GM21786 (cell line): Measurements from ENCODE around the gene CACNG6.

ENCODE experiments used
- ATAC-seq: cut with Tn5 transposase; IDR thresholded peaks from one replicate; pipeline ENCODE4 v1.9.1; 2021; ENCODE audit not compliant: unreplicated experiment

The CACNG6 gene

DNA sequence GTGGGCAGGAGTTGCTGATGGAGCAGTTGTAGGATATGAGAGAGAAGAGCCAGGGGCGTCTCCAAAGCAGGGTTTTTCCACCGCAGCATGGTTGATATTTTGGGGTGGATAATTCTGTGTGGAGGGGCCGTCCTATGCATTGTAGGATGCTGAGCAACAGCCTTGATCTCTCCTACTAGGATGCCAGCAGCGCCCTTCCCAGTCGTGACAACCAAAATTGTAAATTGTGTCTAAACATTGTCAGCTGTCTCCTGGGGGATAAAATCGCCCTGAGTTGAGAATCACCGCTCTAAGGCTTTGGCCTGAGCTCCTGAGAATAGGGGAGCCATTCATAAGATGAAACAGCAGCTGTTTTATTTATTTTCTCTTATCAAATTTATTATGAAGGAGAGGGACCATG is 24.5 kb upstream of the CACNG6 start:
- no peak for ATAC-seq

DNA sequence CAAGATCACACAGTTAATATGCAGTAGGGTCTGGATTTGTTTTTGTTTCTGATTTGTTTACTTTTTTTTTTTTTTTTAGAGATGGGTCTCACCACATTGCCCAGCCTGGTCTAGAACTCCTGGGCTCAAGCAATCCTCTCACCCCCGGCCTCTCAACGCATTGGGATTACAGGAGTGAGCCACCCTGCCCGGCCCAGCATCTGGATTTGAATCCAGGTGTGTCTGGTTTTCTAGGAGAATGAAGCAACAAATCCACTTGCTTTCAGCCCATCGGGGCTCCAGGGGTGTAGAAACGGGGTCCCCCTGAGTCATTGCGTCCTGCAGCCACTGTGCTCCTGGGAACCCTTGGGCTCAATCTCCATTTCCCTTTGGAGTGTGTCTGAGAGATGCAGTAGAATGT is 22.1 kb upstream of the CACNG6 start:
- no peak for ATAC-seq

DNA sequence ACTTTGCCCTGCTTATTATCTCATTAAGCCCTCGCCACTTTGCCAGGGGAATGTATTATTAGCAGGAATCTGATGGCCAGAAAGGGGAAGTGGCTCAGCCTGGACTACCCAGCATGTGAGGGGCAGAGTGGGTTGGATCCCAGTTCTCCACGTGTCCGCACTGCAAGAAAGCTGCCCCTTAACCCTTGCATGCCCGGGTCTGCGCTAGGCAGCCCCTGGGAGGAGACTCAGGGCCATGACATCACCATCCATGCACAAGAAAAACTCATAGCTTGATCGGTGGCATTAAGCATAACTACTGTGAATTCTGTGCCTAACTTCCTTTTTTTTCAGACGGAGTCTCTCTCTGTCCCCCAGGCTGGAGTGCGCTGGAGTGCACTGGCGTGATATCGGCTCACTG is 19.8 kb upstream of the CACNG6 start:
- no peak for ATAC-seq

DNA sequence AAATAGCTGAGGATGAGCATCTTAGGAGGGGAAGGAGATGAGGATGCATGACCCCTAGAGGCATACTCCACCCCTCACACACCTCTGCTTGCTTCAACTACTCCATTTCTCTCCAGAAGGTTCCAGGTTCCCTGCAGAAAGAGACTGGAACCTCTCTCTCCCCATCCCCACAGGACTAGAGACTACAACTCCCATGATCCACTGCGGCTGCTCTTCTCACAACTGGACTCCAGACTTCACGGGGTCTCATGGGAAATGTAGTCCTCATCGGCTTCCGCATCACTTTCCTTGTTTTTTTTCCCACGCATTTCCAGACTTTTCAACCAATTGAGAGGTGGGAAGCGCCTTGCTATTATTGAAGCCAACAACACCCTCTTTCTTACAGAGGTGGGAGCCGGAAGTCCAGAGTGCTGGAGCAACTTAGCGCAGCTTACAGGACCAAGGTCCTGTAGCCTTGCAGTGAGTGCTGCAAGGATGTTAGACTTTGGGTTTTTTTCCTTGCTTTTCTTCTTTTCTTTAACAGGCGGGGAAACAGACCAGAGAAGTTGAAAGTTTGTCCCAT is 13.9 kb upstream of the CACNG6 start:
- ATAC-seq: no peak

DNA sequence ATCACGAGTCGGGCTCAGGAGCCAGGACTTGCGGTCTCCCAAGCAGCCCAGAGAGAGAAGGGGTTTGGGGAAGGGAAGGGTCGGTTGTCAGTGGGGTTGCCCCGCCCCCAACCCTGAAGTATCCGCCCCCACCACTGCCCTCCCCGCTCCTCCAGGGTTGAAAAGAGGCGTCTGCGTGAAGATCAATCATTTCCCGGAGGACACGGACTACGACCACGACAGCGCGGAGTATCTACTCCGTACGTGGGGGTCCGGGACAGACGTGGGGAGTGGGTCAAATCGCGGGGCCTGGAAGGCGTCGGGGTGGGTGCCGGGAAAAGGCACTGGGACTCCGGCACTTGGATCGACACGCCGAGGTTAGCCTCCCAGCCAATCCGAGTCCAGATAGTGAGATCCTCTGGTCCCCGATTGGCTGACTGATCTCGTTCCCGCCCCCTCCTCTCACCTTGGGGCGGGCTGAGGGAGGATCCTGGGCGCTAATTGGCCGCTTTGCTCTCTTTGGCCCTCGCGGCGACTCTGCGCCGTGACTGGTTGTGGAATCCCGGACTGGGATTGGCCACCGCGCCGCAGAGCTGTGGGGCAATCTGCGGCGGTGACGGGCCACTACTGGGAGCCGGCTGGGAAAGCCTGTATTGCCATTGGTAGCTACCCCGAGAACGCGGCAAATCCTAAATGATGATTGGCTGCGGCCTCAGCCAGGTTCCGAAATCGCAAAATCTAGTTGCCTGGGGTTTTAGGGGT is 13.3 kb upstream of the CACNG6 start:
- ATAC-seq: no peak

DNA sequence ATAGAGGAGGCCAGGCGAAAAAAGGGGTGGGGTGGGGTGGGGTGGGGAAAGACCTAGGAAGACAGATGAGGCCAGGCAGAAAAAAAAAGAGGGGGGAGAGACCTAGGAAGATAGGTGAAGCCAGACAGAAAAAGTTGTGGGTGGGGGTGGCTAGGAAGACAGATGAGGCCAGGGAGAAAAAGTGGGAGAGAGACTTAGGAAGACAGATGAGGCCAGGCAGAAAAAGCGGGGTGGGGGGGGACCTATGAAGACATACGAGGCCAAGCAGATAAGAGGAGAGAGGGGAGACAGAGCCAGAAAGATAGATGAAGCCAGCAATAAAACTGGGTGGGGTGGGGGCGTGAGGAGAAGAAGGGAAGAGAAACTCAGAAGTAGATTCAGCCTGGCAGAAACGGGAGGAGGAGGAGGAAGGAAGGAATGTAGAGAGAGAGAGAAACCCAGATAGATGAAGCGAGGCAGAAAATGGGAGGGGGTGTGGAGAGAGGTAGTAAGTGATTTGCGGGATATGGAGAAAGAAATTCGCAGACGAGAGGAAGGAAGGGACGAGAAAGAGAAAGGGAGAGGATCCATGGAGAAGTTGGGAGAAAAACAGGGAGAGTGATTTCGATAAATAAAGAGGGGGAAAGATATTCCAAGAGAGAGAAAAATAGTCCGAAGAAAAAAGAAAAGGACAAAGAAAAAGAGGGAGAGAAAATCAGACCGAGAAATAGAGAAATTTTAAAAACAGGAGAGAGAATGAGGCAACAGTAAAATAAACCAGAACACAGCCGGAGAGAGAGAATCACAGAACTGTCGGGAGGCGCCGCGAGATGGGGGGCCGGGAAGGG is 12.2 kb upstream of the CACNG6 start:
- ATAC-seq: no peak

DNA sequence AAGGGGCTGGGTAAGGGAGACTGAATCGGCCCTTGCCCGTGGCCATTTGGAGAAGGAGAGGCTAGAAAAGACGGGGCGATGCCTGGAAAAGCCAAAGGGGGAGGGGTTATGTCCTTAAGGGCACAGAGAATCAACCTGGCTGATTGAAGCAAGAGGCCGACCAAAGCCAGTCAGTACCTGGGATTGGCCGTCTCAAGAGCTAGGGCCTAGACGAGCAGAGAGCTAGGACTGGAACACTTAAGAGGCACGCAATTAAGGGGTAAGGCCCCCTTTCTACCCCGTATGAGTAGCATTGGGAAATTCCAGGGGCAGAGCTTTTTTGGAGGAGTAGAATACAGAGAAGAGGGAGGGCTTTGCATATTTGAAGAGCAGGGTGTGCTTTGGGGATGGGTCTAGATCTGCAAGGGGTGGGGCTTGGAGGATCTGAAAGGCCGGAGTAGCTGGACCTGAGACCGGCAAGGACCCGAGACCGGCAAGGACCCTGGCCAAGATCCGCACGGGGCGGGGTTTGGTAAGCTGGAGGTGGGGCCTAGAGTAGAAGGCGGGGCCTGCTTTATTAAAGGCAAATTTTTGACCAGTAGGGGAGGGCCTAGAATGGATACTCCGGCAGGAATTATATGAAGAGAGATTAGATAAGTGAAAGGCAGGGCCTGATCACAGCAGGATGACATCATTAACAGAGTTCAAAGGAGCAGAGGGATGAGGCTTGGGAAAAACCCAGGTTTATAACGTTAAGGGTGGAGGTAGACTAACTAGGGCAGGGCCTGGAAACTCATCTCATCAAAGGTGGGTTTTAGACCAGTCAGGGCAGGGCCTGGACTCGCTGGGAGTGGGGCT is 10.7 kb upstream of the CACNG6 start:
- ATAC-seq: no peak

DNA sequence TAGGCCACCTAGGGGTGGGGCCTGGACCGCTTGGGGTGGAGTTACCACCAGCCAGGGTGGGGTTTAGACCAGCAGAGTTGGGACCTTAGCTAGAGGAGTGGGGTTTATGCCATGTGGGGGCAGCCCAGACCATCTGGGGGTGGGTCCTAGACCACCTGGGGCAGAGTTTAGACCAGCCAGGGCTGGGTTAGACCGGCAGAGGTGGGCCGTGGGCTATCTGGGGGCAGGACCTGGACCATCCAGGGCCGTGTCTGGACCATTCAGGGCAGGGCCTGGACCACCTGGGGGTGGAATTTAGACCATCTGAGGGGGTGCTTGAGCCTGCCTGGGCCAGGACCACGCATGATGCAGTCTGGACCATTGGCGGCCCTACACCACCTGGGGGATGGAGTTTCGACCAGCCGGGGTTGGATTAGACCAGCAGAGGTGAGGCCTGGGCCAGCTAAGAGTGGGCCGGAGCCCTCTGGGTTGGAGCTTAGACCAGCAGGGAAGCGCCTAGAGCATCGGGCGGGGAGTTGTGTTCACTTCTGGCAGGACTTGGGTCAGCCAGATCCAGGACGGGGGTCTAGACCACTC is 10.0 kb upstream of the CACNG6 start:
- ATAC-seq: no peak

DNA sequence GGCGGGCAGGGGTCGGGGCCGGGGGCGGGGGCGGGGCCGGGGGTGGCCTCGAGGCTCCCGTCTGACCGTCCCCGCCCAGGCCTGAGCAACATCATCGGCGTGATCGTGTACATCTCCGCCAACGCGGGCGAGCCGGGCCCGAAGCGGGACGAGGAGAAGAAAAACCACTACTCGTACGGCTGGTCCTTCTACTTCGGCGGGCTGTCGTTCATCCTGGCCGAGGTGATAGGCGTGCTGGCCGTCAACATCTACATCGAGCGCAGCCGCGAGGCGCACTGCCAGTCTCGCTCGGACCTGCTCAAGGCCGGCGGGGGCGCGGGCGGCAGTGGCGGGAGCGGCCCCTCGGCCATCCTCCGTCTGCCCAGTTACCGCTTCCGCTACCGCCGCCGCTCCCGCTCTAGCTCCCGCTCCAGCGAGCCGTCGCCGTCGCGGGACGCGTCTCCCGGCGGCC is 9.4 kb upstream of the CACNG6 start:
- no peak for ATAC-seq

DNA sequence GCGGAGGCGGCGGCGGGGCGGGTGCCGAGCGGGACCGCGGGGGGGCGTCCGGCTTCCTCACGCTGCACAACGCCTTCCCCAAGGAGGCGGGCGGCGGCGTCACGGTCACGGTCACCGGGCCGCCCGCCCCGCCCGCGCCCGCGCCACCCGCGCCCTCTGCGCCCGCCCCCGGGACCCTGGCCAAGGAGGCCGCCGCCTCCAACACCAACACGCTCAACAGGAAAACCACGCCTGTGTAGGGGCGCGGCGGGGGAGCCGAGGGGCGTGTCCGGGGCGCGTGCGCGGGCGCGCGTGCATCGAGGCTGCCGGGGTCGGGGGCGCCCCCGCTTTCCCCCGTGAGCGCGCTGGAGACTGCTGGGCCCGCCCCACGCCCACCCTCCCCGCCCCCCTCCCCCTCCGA is 8.8 kb upstream of the CACNG6 start:
- ATAC-seq: no peak

DNA sequence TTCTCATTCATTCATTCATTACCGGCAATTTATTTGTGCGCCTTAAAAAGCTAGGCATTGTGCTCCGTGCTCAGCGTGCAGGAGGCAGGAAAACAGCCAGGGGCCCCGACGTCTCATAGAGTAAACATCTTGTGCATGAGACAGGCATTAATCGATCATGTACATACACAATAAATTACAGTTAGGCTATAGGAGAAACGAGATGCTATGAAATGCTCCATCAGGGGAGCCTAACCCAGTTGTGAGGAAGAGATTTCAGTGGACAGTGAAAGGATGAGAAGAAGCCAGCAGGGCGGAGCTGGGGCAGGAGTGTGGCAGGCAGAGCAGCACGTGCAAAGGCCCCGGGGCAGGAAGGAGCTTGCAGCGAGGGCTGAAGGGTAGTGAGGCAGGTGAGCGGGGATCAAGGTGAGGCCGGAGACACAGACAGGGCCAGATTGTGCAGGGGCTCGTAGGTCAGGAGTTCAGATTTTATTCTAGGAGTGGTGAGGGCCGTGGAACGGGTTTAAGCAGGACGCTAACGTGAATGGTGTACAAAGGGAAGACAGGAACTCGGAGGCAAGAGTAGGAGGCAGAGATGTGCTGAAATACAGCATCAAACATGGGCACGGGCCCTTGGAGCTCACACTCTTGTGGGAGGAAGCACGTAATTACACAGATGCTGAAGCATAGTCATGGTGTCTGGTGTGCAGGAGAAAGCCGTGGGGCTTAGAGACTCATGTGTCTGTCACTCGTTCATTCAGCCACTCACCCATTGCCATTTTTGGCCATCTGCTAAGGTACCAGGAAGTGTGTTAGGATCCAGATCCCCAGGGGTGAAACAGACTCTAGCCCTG is 7.8 kb upstream of the CACNG6 start:
- no peak for ATAC-seq

DNA sequence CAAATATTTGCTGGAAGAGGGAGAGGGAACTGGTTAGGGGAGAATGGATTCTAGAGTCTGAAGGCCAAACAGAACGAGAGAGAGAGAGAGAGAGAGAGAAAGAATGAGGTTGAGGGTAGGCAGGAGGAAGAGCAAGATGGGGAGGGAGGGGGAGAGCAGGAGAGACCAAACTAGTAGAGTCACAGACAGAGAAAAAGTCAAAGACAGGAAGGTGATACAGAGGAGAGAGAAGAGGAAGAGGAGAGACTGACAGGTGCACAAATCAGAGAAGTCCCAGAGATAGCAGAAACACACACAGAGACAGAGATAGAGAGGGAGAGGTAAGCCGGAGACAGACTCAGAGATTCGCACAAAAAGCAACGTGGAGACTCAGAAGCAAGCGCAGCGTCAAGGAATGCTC is 5.6 kb upstream of the CACNG6 start:
- no peak for ATAC-seq

DNA sequence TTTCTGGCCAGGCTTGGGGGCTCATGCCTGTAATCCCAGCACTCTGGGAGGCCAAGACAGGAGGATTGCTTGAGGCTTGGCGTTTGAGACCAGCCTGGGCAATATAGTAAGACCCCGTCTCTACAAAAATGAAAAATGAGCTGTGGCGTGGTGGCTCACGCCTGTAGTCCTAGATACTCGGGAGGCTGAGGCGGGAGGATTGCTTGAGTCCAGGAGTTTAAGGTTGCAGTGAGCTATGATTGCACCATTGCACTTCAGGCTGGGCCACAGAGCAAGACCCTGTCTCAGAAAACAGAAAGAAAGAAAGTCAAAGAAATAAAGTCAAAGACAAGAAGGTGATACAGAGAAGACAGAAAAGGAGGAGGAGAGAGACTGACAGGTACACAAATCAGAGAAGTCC is 2.5 kb upstream of the CACNG6 start:
- ATAC-seq: no peak

DNA sequence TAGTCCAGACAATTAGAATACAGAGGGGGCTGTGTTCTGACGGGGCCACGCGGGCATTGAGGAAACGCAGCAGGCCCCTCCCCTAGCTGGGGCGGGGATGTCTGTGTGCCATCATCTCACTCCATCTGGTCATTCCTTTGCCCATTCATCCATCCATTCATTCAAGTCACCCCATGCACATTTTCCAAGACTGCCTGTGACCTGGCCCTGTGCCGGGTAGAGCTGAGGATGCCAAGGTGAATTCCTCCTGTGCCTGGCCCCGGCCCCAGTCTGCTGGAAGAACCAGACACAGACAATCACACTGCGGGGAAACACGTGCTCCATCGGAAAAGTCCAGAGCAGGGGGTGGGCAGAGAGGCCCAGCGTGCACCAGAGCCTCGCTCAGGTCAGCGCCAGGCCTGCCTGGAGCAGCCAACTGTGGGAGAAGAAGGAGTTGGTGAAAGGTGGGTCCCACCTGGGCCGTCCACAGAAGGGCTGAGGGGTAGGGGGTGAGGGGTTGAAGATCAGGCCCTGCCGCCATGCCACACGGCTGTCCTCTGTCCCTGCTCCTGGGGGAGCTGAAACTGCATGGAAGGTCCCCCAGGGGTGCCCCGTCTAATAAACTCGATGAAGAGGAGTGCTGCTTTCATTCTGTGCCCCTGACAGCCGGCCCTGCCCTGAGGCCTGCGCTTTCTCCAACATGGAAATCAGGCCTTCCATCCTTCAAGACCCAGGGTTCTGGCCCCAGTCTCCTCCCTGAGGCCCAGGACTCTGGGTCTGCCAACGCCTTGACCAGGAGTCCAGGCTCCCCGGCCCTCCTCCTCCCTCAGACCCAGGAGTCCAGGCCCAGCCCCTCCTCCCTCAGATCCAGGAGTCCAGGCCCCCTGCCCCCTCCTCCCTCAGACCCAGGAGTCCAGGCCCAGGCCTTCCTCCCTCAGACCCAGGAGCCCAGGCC is 1.6 kb upstream of the CACNG6 start:
- ATAC-seq: no peak

DNA sequence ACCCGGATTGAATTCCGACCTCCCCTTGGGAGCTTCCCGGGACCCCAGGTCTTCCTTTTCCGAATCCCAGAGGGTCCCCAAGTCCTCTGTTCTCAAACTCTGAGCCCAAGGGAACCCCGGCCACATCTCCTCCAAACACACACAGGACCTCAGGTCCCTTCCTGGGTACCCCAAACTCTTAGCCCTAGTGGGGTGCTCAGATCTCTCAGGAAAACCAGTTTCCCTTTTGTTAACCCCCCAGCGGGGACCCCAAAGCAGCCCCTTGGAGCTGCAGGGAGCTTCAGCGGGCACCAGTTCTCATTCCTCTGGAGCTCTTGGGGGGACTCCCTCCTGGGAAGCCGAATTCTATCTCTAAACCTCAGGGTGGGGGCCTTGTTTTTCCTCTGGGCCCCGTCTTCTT is 774 bp downstream of the CACNG6 start:
- ATAC-seq: no peak

DNA sequence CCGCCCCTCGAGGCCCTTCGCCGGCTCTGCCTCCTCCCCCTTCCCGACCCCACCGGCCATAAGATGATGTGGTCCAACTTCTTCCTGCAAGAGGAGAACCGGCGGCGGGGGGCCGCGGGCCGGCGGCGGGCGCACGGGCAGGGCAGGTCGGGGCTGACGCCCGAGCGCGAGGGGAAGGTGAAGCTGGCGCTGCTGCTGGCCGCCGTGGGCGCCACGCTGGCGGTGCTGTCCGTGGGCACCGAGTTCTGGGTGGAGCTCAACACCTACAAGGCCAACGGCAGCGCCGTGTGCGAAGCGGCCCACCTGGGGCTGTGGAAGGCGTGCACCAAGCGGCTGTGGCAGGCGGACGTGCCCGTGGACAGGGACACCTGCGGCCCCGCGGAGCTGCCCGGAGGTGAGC is 1.4 kb downstream of the CACNG6 start:
- ATAC-seq: no peak

DNA sequence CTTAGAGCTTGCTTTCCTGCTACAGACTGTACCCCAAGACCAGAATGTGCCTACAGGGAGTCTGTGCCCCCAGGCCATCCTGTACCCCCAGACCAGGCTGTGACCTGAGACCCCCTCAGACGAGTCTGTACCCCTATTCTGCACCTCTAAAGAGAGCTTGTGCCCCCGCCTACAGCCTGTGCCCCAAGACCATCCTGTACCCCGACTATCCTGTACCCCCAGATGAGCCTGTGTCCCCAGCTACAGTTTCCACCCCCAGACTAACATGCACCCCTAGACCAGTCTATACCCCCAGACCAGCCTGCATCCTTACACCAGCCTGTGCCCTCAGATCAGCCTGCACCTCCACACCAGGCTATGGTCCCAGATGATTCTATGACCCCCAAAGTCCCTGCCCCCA is 2.0 kb downstream of the CACNG6 start:
- no peak for ATAC-seq

DNA sequence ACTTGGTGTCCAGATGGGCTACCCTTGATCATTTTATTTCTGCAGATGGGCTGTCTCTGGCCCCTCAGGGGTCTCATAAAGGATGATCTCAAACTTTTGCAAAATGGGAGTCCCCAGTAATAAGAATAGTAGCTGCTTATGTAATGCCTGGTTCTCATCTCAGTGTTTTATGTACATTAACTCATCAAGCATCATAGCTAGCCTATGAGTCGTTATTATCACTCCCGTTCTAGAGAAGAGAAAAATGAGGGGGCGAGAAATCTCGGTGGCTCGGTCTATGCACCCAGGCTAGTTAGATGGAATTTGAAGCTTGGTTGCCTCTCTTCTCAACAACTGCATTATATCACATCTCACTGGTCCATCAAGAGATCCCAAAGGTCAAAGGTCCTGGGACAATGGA is 3.4 kb downstream of the CACNG6 start:
- no peak for ATAC-seq

DNA sequence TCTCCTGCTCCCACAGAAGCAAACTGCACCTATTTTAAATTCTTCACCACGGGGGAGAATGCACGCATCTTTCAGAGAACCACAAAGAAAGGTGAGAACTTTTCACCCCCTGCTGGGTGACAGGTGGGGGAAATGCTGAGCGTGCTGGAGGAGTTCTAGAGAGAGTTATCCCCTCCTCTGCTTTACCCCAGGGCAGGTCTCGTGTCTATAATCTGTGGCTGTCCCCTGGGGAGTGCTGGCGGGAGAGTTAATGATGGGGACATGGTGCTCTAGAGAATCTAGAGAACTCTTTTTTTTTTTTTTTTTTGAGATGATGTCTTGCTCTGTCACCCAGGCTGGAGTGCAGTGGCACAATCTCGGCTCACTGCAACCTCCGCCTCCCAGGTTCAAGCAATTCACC is 6.8 kb downstream of the CACNG6 start:
- no peak for ATAC-seq
